Lung (tissue), 12 donors: Measurements from ENCODE around the gene SMC2. TPM values are rescaled to one million over a fixed set of nuclear protein-coding genes. Genes with fewer than 3 reads are reported as not detected.
A peak's percentile ranks its signal among the peaks of the same experiment; 100 is the strongest.

Experiments used
- ATAC-seq: fragments of 200-7000 bp; cut with Tn5 transposase; one replicate; pipeline ENCODE4 v1.9.1; 2020; ENCODE audit warnings: moderate number of reproducible peaks; ENCODE audit not compliant: insufficient read depth, low FRiP score
- DNase-seq, 3 donors: peaks; one replicate each; pipeline ENCODE4 v3.0.0-alpha.2; 2013 to 2017
- H3K27ac ChIP-seq, 2 donors: one replicate each; pipeline ENCODE4 v1.5.1; 2013; ENCODE audit warnings: mild to moderate bottlenecking in 2 of 2, moderate library complexity in 2 of 2, control low read depth in 1 of 2, inconsistent platforms in 1 of 2, low read depth in 1 of 2, low read length in 1 of 2
- H3K27me3 ChIP-seq, 3 donors: one replicate each; pipeline ENCODE4 v1.5.1; 2013; ENCODE audit warnings: low read length in 2 of 3; ENCODE audit not compliant: control insufficient read depth in 3 of 3, insufficient read depth in 3 of 3
- H3K36me3 ChIP-seq, 4 donors: one replicate each; pipeline ENCODE4 v1.5.1; 2013; ENCODE audit warnings: low read length in 4 of 4, mild to moderate bottlenecking in 1 of 4, moderate library complexity in 1 of 4; ENCODE audit not compliant: control insufficient read depth in 4 of 4, insufficient read depth in 4 of 4
- H3K4me1 ChIP-seq, 5 donors: one replicate each; pipeline ENCODE4 v1.5.1; 2013; ENCODE audit warnings: low read length in 5 of 5, mild to moderate bottlenecking in 2 of 5, moderate library complexity in 1 of 5; ENCODE audit not compliant: control insufficient read depth in 5 of 5, insufficient read depth in 5 of 5
- H3K4me3 ChIP-seq: one replicate; pipeline ENCODE4 v1.5.1; 2013; ENCODE audit warnings: mild to moderate bottlenecking, control low read depth, moderate library complexity
- H3K9ac ChIP-seq, 2 donors: one replicate each; pipeline ENCODE4 v1.5.1; 2013; ENCODE audit warnings: low read length in 2 of 2, control low read depth in 1 of 2; ENCODE audit not compliant: insufficient read depth in 1 of 2
- H3K9me3 ChIP-seq, 4 donors: one replicate each; pipeline ENCODE4 v1.5.1; 2013; ENCODE audit warnings: low read length in 3 of 4, mild to moderate bottlenecking in 1 of 4, moderate library complexity in 1 of 4; ENCODE audit not compliant: control insufficient read depth in 4 of 4, insufficient read depth in 3 of 4
- WGBS, 2 donors: extraction: QIAGEN DNeasy Blood & Tissue Kit; methylation state at CpG; one replicate each; pipeline ENCODE4 v1.1.7; 2013; 5-methylcytosine and 5-hydroxymethylcytosine counted together
- polyA plus RNA-seq, 2 donors: library from polyadenylated mRNA; stranded (reverse); fragments of 200-250 nt; gene quantifications; one replicate each; pipeline ENCODE4 v1.2.1, GENCODE V29; 2013
- total RNA-seq, 2 donors: library from RNA; depleted of rRNA in 1 of 2; stranded (reverse); fragments of >200 nt in 1 of 2; gene quantifications; one replicate each; pipeline ENCODE4 v1.2.1, GENCODE V29; 2014 to 2021
- TF ChIP-seq, protein P1 (sequence below): IDR thresholded peaks from 2 replicates; pipeline ENCODE4 v1.5.1; 2012; ENCODE audit warnings: mild to moderate bottlenecking; ENCODE audit errors: control extremely low read depth, extremely low read depth
- donor health status: control.
- donor health status: control.
- donor health status: Bipolar disorder and iron deficiency.
- donor health status: healthy.
- donor health status: DM: yes; HTN: yes; CAD: no.

Gene SMC2
- total and polyA plus RNA-seq, 4 donors, result 2.0 to 18.0 (median 5.3) TPM

DNA sequence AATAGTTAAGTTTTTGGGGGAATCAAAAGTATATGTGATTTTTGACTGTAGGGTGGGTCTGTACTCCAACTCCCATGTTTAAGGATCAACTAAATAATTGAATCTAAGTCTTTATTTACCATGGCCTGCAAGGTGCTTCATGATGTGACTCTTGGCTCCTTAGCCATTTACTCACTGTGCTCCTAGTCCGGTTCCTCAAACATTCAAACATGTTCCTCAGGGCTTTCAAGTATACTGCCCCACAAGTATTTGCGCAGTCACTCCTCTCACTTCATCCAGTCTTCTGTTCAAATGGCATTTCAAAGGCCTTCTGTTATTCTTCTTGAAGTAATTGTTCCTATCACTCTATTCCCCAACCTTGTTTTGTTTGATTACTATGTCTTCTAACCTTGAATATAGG, 16.4 kb downstream of the SMC2 start:
- peaks cover 0 to 20% (median 10%) of the 10 kb centered on the region in 4 donors for H3K36me3 ChIP-seq
- no peaks in the 10 kb centered on the region for H3K9me3 ChIP-seq
- H3K4me3 ChIP-seq, result no peak overlapping the region
- no peak overlapping the region for H3K27ac ChIP-seq
- DNase-seq (no peak), ATAC-seq (no peak)
- H3K9ac ChIP-seq, result peak overlapping the region in 1 of 2 donors; percentile 21
- H3K27me3 ChIP-seq, result no peaks in the 10 kb centered on the region
- 74 to 93% methylated on average over 2 of the region's 2 CpGs for WGBS, 2 donors
- H3K4me1 ChIP-seq, result no peaks in the 10 kb centered on the region
- TF ChIP-seq, protein P1, sequence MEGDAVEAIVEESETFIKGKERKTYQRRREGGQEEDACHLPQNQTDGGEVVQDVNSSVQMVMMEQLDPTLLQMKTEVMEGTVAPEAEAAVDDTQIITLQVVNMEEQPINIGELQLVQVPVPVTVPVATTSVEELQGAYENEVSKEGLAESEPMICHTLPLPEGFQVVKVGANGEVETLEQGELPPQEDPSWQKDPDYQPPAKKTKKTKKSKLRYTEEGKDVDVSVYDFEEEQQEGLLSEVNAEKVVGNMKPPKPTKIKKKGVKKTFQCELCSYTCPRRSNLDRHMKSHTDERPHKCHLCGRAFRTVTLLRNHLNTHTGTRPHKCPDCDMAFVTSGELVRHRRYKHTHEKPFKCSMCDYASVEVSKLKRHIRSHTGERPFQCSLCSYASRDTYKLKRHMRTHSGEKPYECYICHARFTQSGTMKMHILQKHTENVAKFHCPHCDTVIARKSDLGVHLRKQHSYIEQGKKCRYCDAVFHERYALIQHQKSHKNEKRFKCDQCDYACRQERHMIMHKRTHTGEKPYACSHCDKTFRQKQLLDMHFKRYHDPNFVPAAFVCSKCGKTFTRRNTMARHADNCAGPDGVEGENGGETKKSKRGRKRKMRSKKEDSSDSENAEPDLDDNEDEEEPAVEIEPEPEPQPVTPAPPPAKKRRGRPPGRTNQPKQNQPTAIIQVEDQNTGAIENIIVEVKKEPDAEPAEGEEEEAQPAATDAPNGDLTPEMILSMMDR, result no peak

DNA sequence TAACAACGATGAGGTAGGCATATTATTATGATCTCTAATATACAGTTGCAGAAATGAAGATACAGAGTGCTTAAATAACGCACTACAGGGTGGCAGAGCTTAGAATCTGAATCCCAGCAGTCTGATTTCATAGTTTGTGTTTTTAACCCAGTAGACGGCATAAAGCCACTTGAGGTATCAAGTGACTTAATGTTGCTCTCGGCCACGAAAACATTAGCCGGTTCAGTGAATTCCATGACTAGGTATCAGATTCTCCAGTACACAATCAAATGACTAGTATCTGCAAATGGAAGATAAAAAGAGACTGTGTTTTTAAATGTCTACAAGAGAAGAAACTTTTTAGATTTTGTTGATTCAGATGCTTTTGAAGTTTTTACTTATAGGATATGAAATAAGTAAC, 24.8 kb downstream of the SMC2 start:
- TF ChIP-seq, protein P1, result no peak

DNA sequence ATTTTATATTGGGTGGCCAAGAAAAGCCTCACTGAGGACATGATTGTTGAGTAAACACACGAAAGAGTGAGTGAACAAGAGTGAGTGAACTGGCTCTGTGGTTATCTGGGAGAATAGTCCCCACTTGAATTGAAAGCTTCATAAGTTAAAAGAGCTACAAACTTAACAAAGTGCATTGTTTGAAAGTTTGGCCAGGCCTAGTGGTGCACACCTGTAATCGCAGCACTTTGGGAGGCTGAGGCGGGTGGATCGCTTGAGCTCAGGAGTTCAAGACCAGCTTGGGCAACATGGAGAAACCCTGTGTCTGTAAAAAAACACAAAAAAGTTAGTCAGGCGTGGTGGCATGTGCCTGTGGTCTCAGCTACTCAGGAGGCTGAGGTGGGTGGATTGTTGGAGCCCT, 26.9 kb downstream of the SMC2 start:
- Histone ChIP-seq H3K4me1 (no peaks in the 10 kb centered on the region), H3K36me3 (peaks cover 9 to 33% (median 12%) of the 10 kb centered on the region in 4 donors), H3K9me3 (no peaks in the 10 kb centered on the region), H3K27ac (no peak overlapping the region), H3K9ac (no peak overlapping the region), H3K27me3 (no peaks in the 10 kb centered on the region), H3K4me3 (no peak overlapping the region)
- no peak for ATAC-seq
- TF ChIP-seq, protein P1, result no peak
- no peak for DNase-seq
- 96% methylated on average over 5 of the region's 5 CpGs for WGBS, 2 donors

More for the DNA sequence above, 24.8 kb downstream of the SMC2 start:
- DNase-seq (no peak), ATAC-seq (no peak)
- Histone ChIP-seq H3K36me3 (peaks cover 9 to 24% (median 16%) of the 10 kb centered on the region in 4 donors), H3K27ac (no peak overlapping the region), H3K4me1 (no peaks in the 10 kb centered on the region), H3K9me3 (no peaks in the 10 kb centered on the region), H3K4me3 (no peak overlapping the region), H3K27me3 (no peaks in the 10 kb centered on the region), H3K9ac (no peak overlapping the region)
- WGBS, 2 donors, result 81 to 86% methylated on average over 6 of the region's 6 CpGs
